H7 (cell line): ENCODE data around the gene ZNF443. TPM values are rescaled to one million over a fixed set of nuclear protein-coding genes. Genes with fewer than 3 reads are reported as not detected.
"Not testable (repeated sequence)": the region's sequence is repeated elsewhere in the genome, so short reads cannot be mapped to it uniquely, and the experiment has no call there.

Experiments used
- DNase-seq: peaks from one replicate; pipeline ENCODE4 v3.0.0; 2012
- H3K27me3 ChIP-seq: 2 replicates; pipeline ENCODE4 v1.6.0; 2011; ENCODE audit warnings: mild to moderate bottlenecking, low read length; ENCODE audit not compliant: control insufficient read depth, insufficient read depth
- H3K36me3 ChIP-seq: replicated peaks from 2 replicates; pipeline ENCODE4 v1.5.1; 2011; ENCODE audit warnings: low read length; ENCODE audit not compliant: control insufficient read depth, insufficient read depth
- H3K4me3 ChIP-seq: 2 replicates; pipeline ENCODE4 v1.5.1; 2011; ENCODE audit warnings: low read depth, mild to moderate bottlenecking, control low read depth, low read length, moderate library complexity; ENCODE audit not compliant: insufficient read depth
- total RNA-seq: library from RNA; depleted of rRNA; stranded (reverse); fragments of >200 nt; shearing (Covaris generic); gene quantifications from 2 replicates; pipeline ENCODE4 v1.2.3, GENCODE V29; 2014; rRNA removed

ZNF443 gene
- 0.24 and 0.41 TPM in 2 replicates for total RNA-seq

GRCh38 chr19:12440541-12441316, at the start of gene ZNF443:
ZNF443 (minus strand) TSS chr19:12441021; CDS start chr19:12440914, 107 bp downstream.
- Histone ChIP-seq H3K27me3 (no peaks in the 10 kb centered on the region), H3K4me3 (peak within 1 kb of the TSS; percentile 57), H3K36me3 (no peaks in the 10 kb centered on the region)
- peak; percentile 92 for DNase-seq

GRCh38 chr19:12486265-12486783, 45.5 kb upstream of the ZNF443 start:
- not testable (repeated sequence) for DNase-seq, H3K36me3 ChIP-seq, H3K27me3 ChIP-seq, H3K4me3 ChIP-seq

- Histone ChIP-seq H3K4me3 (no peak overlapping the region), H3K27me3 (peaks cover 5% of the 10 kb centered on the region; the same call in 1 of the 2 replicates), H3K36me3 (no peaks in the 10 kb centered on the region)
- no peak for DNase-seq
Observed at GRCh38 chr19:12485571-12485970, 44.8 kb upstream of the ZNF443 start.

GRCh38 chr19:12485052-12485416, 44.2 kb upstream of the ZNF443 start:
- no peak for DNase-seq
- Histone ChIP-seq H3K27me3 (peaks cover 5% of the 10 kb centered on the region; the same call in 1 of the 2 replicates), H3K4me3 (peak overlapping the region; percentile 64), H3K36me3 (no peaks in the 10 kb centered on the region)

- peak; percentile 96 for DNase-seq
- Histone ChIP-seq H3K36me3 (no peaks in the 10 kb centered on the region), H3K27me3 (peaks cover 5% of the 10 kb centered on the region; the same call in 1 of the 2 replicates), H3K4me3 (peak within 1 kb of the TSS; percentile 64)
Observed at GRCh38 chr19:12484371-12485051, 43.7 kb upstream of the ZNF443 start, which contains the start of gene ZNF709. ZNF709 (minus strand) TSS chr19:12484816; CDS start chr19:12484657, 159 bp downstream.

GRCh38 chr19:12484011-12484370, 43.2 kb upstream of the ZNF443 start:
- peaks cover 5% of the 10 kb centered on the region; the same call in 1 of the 2 replicates for H3K27me3 ChIP-seq
- no peaks in the 10 kb centered on the region for H3K36me3 ChIP-seq
- no peak for DNase-seq
- peak overlapping the region; percentile 64 for H3K4me3 ChIP-seq

GRCh38 chr19:12482509-12482886, 41.7 kb upstream of the ZNF443 start:
- Histone ChIP-seq H3K36me3 (no peaks in the 10 kb centered on the region), H3K27me3 (peaks cover 5% of the 10 kb centered on the region; the same call in 1 of the 2 replicates), H3K4me3 (no peak overlapping the region)
- DNase-seq: no peak

GRCh38 chr19:12481781-12482508, 41.1 kb upstream of the ZNF443 start:
- DNase-seq: no peak
- Histone ChIP-seq H3K27me3 (peaks cover 5% of the 10 kb centered on the region; the same call in 1 of the 2 replicates), H3K4me3 (no peak overlapping the region)

GRCh38 chr19:12478234-12478941, 37.6 kb upstream of the ZNF443 start:
- no peaks in the 10 kb centered on the region for H3K36me3 ChIP-seq
- no peak for DNase-seq
- no peak overlapping the region for H3K4me3 ChIP-seq
- no peaks in the 10 kb centered on the region for H3K27me3 ChIP-seq

More at GRCh38 chr19:12481781-12482508, 41.1 kb upstream of the ZNF443 start:
- H3K36me3 ChIP-seq: no peaks in the 10 kb centered on the region

- H3K36me3 ChIP-seq, H3K27me3 ChIP-seq, DNase-seq, H3K4me3 ChIP-seq: not testable (repeated sequence)
Observed at GRCh38 chr19:12467651-12468050, 26.8 kb upstream of the ZNF443 start.

- DNase-seq: no peak
- no peaks in the 10 kb centered on the region for H3K36me3 ChIP-seq
- no peak overlapping the region for H3K4me3 ChIP-seq
- no peaks in the 10 kb centered on the region for H3K27me3 ChIP-seq
Observed at GRCh38 chr19:12465211-12465610, 24.4 kb upstream of the ZNF443 start.

GRCh38 chr19:12464769-12465168, 23.9 kb upstream of the ZNF443 start:
- Histone ChIP-seq H3K4me3 (no peak overlapping the region), H3K36me3 (no peaks in the 10 kb centered on the region), H3K27me3 (no peaks in the 10 kb centered on the region)
- DNase-seq: no peak

- not testable (repeated sequence) for H3K4me3 ChIP-seq, DNase-seq, H3K36me3 ChIP-seq, H3K27me3 ChIP-seq
Observed at GRCh38 chr19:12464139-12464538, 23.3 kb upstream of the ZNF443 start.

- Histone ChIP-seq H3K36me3 (no peaks in the 10 kb centered on the region), H3K4me3 (no peak overlapping the region), H3K27me3 (no peaks in the 10 kb centered on the region)
- DNase-seq: no peak
Observed at GRCh38 chr19:12453495-12453894, 12.7 kb upstream of the ZNF443 start.
